CD4-positive, alpha-beta T cell (primary cell): Measurements from ENCODE around the gene DCP1B. TPM values are rescaled to one million over a fixed set of nuclear protein-coding genes. Genes with fewer than 3 reads are reported as not detected.
A peak's percentile ranks its signal among the peaks of the same experiment; 100 is the strongest.

Experiments
- ATAC-seq: fragments of 200-7000 bp; cut with Tn5 transposase; one replicate; pipeline ENCODE4 v1.10.0; 2022; ENCODE audit warnings: mild to moderate bottlenecking; ENCODE audit not compliant: poor library complexity
- CTCF ChIA-PET: fragments of 350-600 bp; sonication (Branson Sonifier 250); formaldehyde crosslinking; loops from one replicate; lab custom pipeline; 2021; ENCODE audit warnings: antibody characterized with exemption, inconsistent platforms; lab: Charles Lee
- POLR2A ChIA-PET: fragments of 350-600 bp; sonication (Branson Sonifier 250); formaldehyde crosslinking; loops from one replicate; lab custom pipeline; 2021; ENCODE audit warnings: antibody characterized with exemption, inconsistent platforms; lab: Charles Lee
- DNase-seq, 14 experiments: peaks; one replicate each; pipeline ENCODE4 v3.0.0-alpha.2; 2013 to 2020; ENCODE audit warnings: mixed read lengths in 2 of 14
- H3K27ac ChIP-seq, 2 donors: one replicate each; pipeline versions ENCODE4 v1.5.1 to v1.7.0; 2013; ENCODE audit warnings: low read length in 2 of 2, low read depth in 1 of 2, mild to moderate bottlenecking in 1 of 2
- H3K27me3 ChIP-seq, 2 experiments: 1 replicate in 1 of 2; 2 replicates in 1 of 2; pipeline versions ENCODE4 v1.6.1 to v1.7.0; 2013; ENCODE audit warnings: low read length in 2 of 2, control low read depth in 1 of 2, mild to moderate bottlenecking in 1 of 2, moderate library complexity in 1 of 2; ENCODE audit not compliant: insufficient read depth in 2 of 2, control insufficient read depth in 1 of 2
- H3K36me3 ChIP-seq: one replicate; pipeline ENCODE4 v1.6.1; 2013; ENCODE audit warnings: low read length, control low read depth; ENCODE audit not compliant: insufficient read depth
- H3K4me1 ChIP-seq: one replicate; pipeline ENCODE4 v1.6.1; 2013; ENCODE audit warnings: low read length, control low read depth; ENCODE audit not compliant: insufficient read depth
- H3K4me3 ChIP-seq: one replicate; pipeline ENCODE4 v1.5.1; 2013; ENCODE audit warnings: mild to moderate bottlenecking, low read length, moderate library complexity
- H3K9me3 ChIP-seq, 2 experiments: 1 replicate in 1 of 2; 2 replicates in 1 of 2; pipeline versions ENCODE4 v1.6.1 to v1.7.0; 2013; ENCODE audit warnings: low read length in 2 of 2, mild to moderate bottlenecking in 2 of 2, control low read depth in 1 of 2, moderate library complexity in 1 of 2; ENCODE audit not compliant: control insufficient read depth in 1 of 2, insufficient read depth in 1 of 2
- H3K27ac Mint-ChIP-seq: one replicate; pipeline ENCODE4 v1.8.0; 2020; ENCODE audit warnings: mixed read lengths
- H3K27me3 Mint-ChIP-seq: one replicate; pipeline ENCODE4 v1.8.0; 2021; ENCODE audit warnings: mixed read lengths
- H3K36me3 Mint-ChIP-seq: one replicate; pipeline ENCODE4 v1.8.0; 2021; ENCODE audit warnings: low read depth, mixed read lengths
- H3K4me1 Mint-ChIP-seq: one replicate; pipeline ENCODE4 v1.8.0; 2021; ENCODE audit warnings: low read depth, mixed read lengths
- H3K4me3 Mint-ChIP-seq: one replicate; pipeline ENCODE4 v1.8.0; 2020; ENCODE audit warnings: mild to moderate bottlenecking, mixed read lengths
- H3K9me3 Mint-ChIP-seq: one replicate; pipeline ENCODE4 v1.8.0; 2020; ENCODE audit warnings: mixed read lengths
- CTCF ChIP-seq: fragments of 200-600 bp; IDR thresholded peaks from one replicate; pipeline ENCODE4 v1.8.0; 2022; ENCODE audit warnings: antibody characterized with exemption, mild to moderate bottlenecking
- intact Hi-C, 2 experiments: fragments of 100-400 bp; cut with DNase I in 1 of 2; cut with micrococcal nuclease in 1 of 2; formaldehyde crosslinking; loops; one replicate each; pipeline versions ENCODE4 v1.15.1 to v1.9.0; 2023 to 2025; cut with DNase I, micrococcal nuclease
- total RNA-seq, 174 experiments: library from RNA in 2 of 174; stranded (reverse) in 2 of 174; gene quantifications; one replicate each; pipeline ENCODE4 v1.2.3 and lab custom pipeline; 2021 to 2026

DCP1B gene
- total RNA-seq, 2 experiments from 2014 or later: 4.3 to 4.6 TPM

GRCh38 chr12:1936406-1937320, 67.6 kb downstream of the DCP1B start:
- CTCF ChIA-PET: no interaction called here
- H3K27ac ChIP-seq: no peak overlapping the region

GRCh38 chr12:1935700-1936378, 68.4 kb downstream of the DCP1B start:
- Mint-ChIP-seq H3K36me3 (peaks cover 23% of the 10 kb centered on the region), H3K9me3 (no peaks in the 10 kb centered on the region), H3K4me3 (no peak overlapping the region), H3K27me3 (no peaks in the 10 kb centered on the region), H3K27ac (no peak overlapping the region), H3K4me1 (peaks cover 9% of the 10 kb centered on the region)
- ChIA-PET POLR2A (no interaction called here), CTCF (no interaction called here)
- Histone ChIP-seq H3K27ac (no peak overlapping the region), H3K4me1 (peaks cover 6% of the 10 kb centered on the region), H3K27me3 (no peaks in the 10 kb centered on the region), H3K36me3 (peaks cover 16% of the 10 kb centered on the region), H3K4me3 (no peak overlapping the region), H3K9me3 (no peaks in the 10 kb centered on the region)
- intact Hi-C loops: loop anchor here in 1 of 2 experiments (5.0 kb wide), 1 partner anchor 101 kb away; no protein-coding TSS in a partner anchor
- no peak for TF ChIP-seq CTCF
- ATAC-seq (no peak), DNase-seq (no peak)

More at GRCh38 chr12:1936406-1937320, 67.6 kb downstream of the DCP1B start:
- TF ChIP-seq CTCF: no peak
- POLR2A ChIA-PET: no interaction called here
- no peak overlapping the region for H3K4me3 ChIP-seq
- ATAC-seq: no peak
- no peaks in the 10 kb centered on the region for H3K27me3 Mint-ChIP-seq
- DNase-seq: peak in 1 of 14 experiments; percentile 2
- peaks cover 20% of the 10 kb centered on the region for H3K36me3 ChIP-seq
- H3K27me3 ChIP-seq: no peaks in the 10 kb centered on the region
- H3K9me3 Mint-ChIP-seq: no peaks in the 10 kb centered on the region
- H3K4me1 Mint-ChIP-seq: peaks cover 9% of the 10 kb centered on the region
- peaks cover 28% of the 10 kb centered on the region for H3K36me3 Mint-ChIP-seq
- H3K27ac Mint-ChIP-seq: no peak overlapping the region
- H3K9me3 ChIP-seq: no peaks in the 10 kb centered on the region
- H3K4me1 ChIP-seq: peaks cover 6% of the 10 kb centered on the region
- intact Hi-C loops: loop anchor here in 1 of 2 experiments (5.0 kb wide), 1 partner anchor 101 kb away; no protein-coding TSS in a partner anchor
- no peak overlapping the region for H3K4me3 Mint-ChIP-seq

- Histone ChIP-seq H3K36me3 (peaks cover 15% of the 10 kb centered on the region), H3K9me3 (no peaks in the 10 kb centered on the region), H3K4me1 (peaks cover 8% of the 10 kb centered on the region), H3K4me3 (no peak overlapping the region), H3K27ac (no peak overlapping the region), H3K27me3 (no peaks in the 10 kb centered on the region)
- peaks cover 9% of the 10 kb centered on the region for H3K4me1 Mint-ChIP-seq
- TF ChIP-seq CTCF: no peak
- H3K27me3 Mint-ChIP-seq: no peaks in the 10 kb centered on the region
- intact Hi-C loops: loop anchor here in 1 of 2 experiments (5.0 kb wide), 1 partner anchor 102 kb away; no protein-coding TSS in a partner anchor
- ATAC-seq (no peak), DNase-seq (no peak)
- H3K4me3 Mint-ChIP-seq: no peak overlapping the region
- H3K36me3 Mint-ChIP-seq: peaks cover 17% of the 10 kb centered on the region
- ChIA-PET POLR2A (no interaction called here), CTCF (interaction anchor here (1.4 kb wide), 1 partner anchor 282 kb away, joined by 4 read pairs; no protein-coding TSS in a partner anchor)
- H3K27ac Mint-ChIP-seq: no peak overlapping the region
- no peaks in the 10 kb centered on the region for H3K9me3 Mint-ChIP-seq
Observed at GRCh38 chr12:1935242-1935641, 69.0 kb downstream of the DCP1B start.
